SK-N-SH (cell line): ENCODE measurements around the gene UNC5CL. TPM values are rescaled to one million over a fixed set of nuclear protein-coding genes. Genes with fewer than 3 reads are reported as not detected.

ENCODE experiments used
- CTCF ChIA-PET: fragments of 300-600, 350-600 bp; formaldehyde crosslinking; extraction: SDS; loops from one replicate; lab custom pipeline; 2021; lab: Yijun Ruan, JAX
- POLR2A ChIA-PET: fragments of 350-600 bp; sonication (Branson Sonifier 250); formaldehyde crosslinking; extraction: SDS; loops from one replicate; lab custom pipeline; 2020; ENCODE audit warnings: antibody characterized with exemption, inconsistent platforms; lab: Yijun Ruan, JAX
- DNase-seq: peaks from one replicate; pipeline ENCODE4 v3.0.0; 2012
- H2AFZ ChIP-seq: fragments of 200-600 bp; sonication (generic); 2 replicates; pipeline ENCODE4 v1.8.1; 2016; ENCODE audit warnings: antibody characterized with exemption, mild to moderate bottlenecking, low read depth
- H3F3A ChIP-seq: fragments of 200-600 bp; sonication (generic); replicated peaks from 2 replicates; pipeline ENCODE3; 2016; ENCODE audit warnings: antibody characterized with exemption, mild to moderate bottlenecking; ENCODE audit not compliant: insufficient read depth
- H3K27ac ChIP-seq, 2 experiments: fragments of 200-500 bp in 1 of 2; fragments of 200-600 bp in 1 of 2; sonication (Bioruptor generic) in 1 of 2; sonication (generic), shearing (Covaris generic) in 1 of 2; 2 replicates each; pipeline versions ENCODE4 v1.5.1 to v1.6.1; 2014 to 2016; ENCODE audit warnings: low read depth in 2 of 2, inconsistent platforms in 1 of 2, low read length in 1 of 2, mild to moderate bottlenecking in 1 of 2, mixed read lengths in 1 of 2
- H3K27me3 ChIP-seq: fragments of 200-600 bp; sonication (generic), shearing (Covaris generic); 2 replicates; pipeline ENCODE4 v1.6.1; 2016; ENCODE audit warnings: mixed run types; ENCODE audit not compliant: insufficient read depth
- H3K36me3 ChIP-seq, 2 experiments: fragments of 200-500 bp in 1 of 2; fragments of 200-600 bp in 1 of 2; sonication (Bioruptor generic) in 1 of 2; sonication (generic) in 1 of 2; replicated peaks in 1 of 2; 2 replicates each; pipeline versions ENCODE3 to v1.5.1; 2014 to 2016; ENCODE audit warnings: low read length in 1 of 2, mild to moderate bottlenecking in 1 of 2; ENCODE audit not compliant: insufficient read depth in 2 of 2, control insufficient read depth in 1 of 2
- H3K4me1 ChIP-seq, 2 experiments: fragments of 200-500 bp in 1 of 2; fragments of 200-600 bp in 1 of 2; sonication (Bioruptor generic) in 1 of 2; sonication (generic), shearing (Covaris generic) in 1 of 2; 2 replicates each; pipeline versions ENCODE4 v1.5.1 to v1.6.1; 2014 to 2016; ENCODE audit warnings: low read depth in 1 of 2, low read length in 1 of 2, mixed run types in 1 of 2; ENCODE audit not compliant: insufficient read depth in 2 of 2, control insufficient read depth in 1 of 2
- H3K4me2 ChIP-seq: fragments of 200-600 bp; sonication (generic), shearing (Covaris generic); 2 replicates; pipeline ENCODE4 v1.6.1; 2017; ENCODE audit warnings: mixed run types
- H3K4me3 ChIP-seq, 2 experiments: fragments of 200-500 bp in 1 of 2; fragments of 200-600 bp in 1 of 2; sonication (Bioruptor generic) in 1 of 2; sonication (generic), shearing (Covaris generic) in 1 of 2; 2 replicates each; pipeline versions ENCODE4 v1.5.1 to v1.8.1; 2014 to 2016; ENCODE audit warnings: low read depth in 2 of 2, inconsistent platforms in 1 of 2, low read length in 1 of 2, mild to moderate bottlenecking in 1 of 2, mixed read lengths in 1 of 2, moderate library complexity in 1 of 2
- H3K79me2 ChIP-seq: fragments of 200-600 bp; sonication (generic); 2 replicates; pipeline ENCODE4 v1.8.1; 2017; ENCODE audit warnings: mild to moderate bottlenecking; ENCODE audit not compliant: insufficient read depth
- H3K9ac ChIP-seq: fragments of 200-600 bp; sonication (generic); 2 replicates; pipeline ENCODE4 v1.6.1; 2017; ENCODE audit warnings: mixed run types
- H3K9me2 ChIP-seq: fragments of 200-600 bp; sonication (generic); 2 replicates; pipeline ENCODE4 v1.6.1; 2017; ENCODE audit warnings: mixed run types
- H3K9me3 ChIP-seq: fragments of 200-600 bp; sonication (generic); 2 replicates; pipeline ENCODE4 v1.6.1; 2017; ENCODE audit warnings: mixed run types, mild to moderate bottlenecking, moderate library complexity
- H4K20me1 ChIP-seq: fragments of 200-600 bp; sonication (generic); 2 replicates; pipeline ENCODE4 v1.6.1; 2017; ENCODE audit warnings: mild to moderate bottlenecking, mixed run types; ENCODE audit not compliant: insufficient read depth
- ELF1 ChIP-seq: IDR thresholded peaks from 2 replicates; pipeline ENCODE4 v1.4.0; 2012
- FOXM1 ChIP-seq: IDR thresholded peaks from 2 replicates; pipeline ENCODE4 v1.4.0; 2012; ENCODE audit warnings: low read depth, mild to moderate bottlenecking
- MXI1 ChIP-seq: IDR thresholded peaks from 2 replicates; pipeline ENCODE4 v1.6.1; 2012; ENCODE audit warnings: mild to moderate bottlenecking, low read depth, low read length, improper control_type of control experiment
- NFIC ChIP-seq: IDR thresholded peaks from 2 replicates; pipeline ENCODE4 v1.4.0; 2012; ENCODE audit warnings: borderline replicate concordance
- RAD21 ChIP-seq: IDR thresholded peaks from 2 replicates; pipeline ENCODE4 v1.6.1; 2012; ENCODE audit warnings: mild to moderate bottlenecking, low read length
- SMC3 ChIP-seq: IDR thresholded peaks from 2 replicates; pipeline ENCODE4 v1.6.1; 2012; ENCODE audit warnings: low read depth, low read length, improper control_type of control experiment
- TCF12 ChIP-seq: IDR thresholded peaks from 2 replicates; pipeline ENCODE4 v1.4.0; 2012
- YY1 ChIP-seq: IDR thresholded peaks from 2 replicates; pipeline ENCODE4 v1.4.0; 2012; ENCODE audit warnings: low read depth, mild to moderate bottlenecking
- WGBS: methylation state at CpG from one replicate; pipeline ENCODE4 v1.1.6; 2017; ENCODE audit warnings: low lambda C conversion rate; 5-methylcytosine and 5-hydroxymethylcytosine counted together
- polyA plus RNA-seq, 3 experiments: library from polyadenylated mRNA; depleted of rRNA; stranded (reverse); fragments of >200 nt; gene quantifications; 2 replicates each; pipeline ENCODE4 v1.2.3, GENCODE V29; 2012
- TF ChIP-seq, protein P1 (sequence below): fragments of 200-600 bp; sonication (generic); IDR thresholded peaks from 2 replicates; pipeline ENCODE4 v1.6.1; 2017; ENCODE audit warnings: antibody characterized with exemption, mild to moderate bottlenecking, moderate library complexity
- TF ChIP-seq, protein P2 (sequence below): IDR thresholded peaks from 2 replicates; pipeline ENCODE4 v1.4.0; 2012; ENCODE audit warnings: low read depth, borderline replicate concordance
- TF ChIP-seq, protein P3 (sequence below): IDR thresholded peaks from 2 replicates; pipeline ENCODE4 v1.4.0; 2012; ENCODE audit warnings: low read depth

The UNC5CL gene, protein sequence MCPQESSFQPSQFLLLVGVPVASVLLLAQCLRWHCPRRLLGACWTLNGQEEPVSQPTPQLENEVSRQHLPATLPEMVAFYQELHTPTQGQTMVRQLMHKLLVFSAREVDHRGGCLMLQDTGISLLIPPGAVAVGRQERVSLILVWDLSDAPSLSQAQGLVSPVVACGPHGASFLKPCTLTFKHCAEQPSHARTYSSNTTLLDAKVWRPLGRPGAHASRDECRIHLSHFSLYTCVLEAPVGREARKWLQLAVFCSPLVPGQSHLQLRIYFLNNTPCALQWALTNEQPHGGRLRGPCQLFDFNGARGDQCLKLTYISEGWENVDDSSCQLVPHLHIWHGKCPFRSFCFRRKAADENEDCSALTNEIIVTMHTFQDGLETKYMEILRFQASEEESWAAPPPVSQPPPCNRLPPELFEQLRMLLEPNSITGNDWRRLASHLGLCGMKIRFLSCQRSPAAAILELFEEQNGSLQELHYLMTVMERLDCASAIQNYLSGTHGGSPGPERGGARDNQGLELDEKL
- 0.10 TPM in 2 replicates for polyA plus RNA-seq (2012; rRNA removed)
- 0.05 and 0.08 TPM in 2 replicates for polyA plus RNA-seq (2012; cell fraction: cytosol; rRNA removed)
- polyA plus RNA-seq (2012; cell fraction: nucleus; rRNA removed): 1.1 and 1.2 TPM in 2 replicates

DNA sequence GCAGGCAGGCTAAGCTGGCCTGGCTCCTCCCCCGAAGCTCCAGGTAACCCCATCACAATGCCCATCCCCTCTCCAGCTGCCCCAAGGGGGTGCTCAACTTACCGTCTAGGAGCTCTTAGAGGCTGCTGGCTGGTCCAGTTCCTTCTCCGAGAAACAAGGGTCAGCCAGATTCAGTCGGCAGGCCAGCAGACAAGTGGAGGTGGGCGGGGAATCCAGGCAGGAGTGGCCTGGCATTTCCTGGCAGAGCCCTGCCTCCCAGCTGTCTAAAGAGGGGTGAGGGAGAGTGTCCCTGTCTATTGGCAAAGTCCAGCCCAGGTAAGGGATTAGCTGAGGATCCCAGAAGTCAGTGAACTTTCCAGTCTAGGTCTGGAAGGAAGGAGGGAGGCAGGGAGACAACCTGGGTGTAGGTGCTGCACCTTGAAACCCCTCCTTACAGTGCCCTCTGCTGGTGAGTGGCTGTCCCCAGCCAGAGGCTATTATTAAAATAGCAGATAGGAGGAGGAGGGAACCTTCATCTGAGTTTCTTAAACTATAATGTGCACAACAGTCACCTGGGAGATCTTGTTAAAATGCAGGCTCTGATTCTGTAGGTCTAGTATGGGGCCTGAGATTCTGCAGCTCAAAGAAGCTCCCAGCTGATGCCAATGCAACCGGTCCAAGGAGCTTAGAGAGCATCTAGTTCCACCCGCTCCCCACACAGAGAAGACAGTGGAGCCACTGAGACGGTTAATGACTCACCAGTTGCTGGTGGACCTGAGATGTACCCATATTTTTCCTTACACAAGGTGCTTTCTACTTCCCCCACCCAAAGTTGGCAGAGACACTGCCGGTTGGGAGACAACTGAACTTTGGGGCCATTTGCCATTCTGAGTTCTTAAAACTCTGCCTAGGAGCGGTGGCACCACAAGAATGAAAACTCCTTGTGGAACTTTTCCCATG is at the start of gene UNC5CL:
UNC5CL (minus strand) TSS at position 162 of the 939 bp plus-strand sequence. CDS start 4,147 bp downstream, outside the sequence.
- H3F3A ChIP-seq: no peaks in the 10 kb centered on the region
- H3K4me1 ChIP-seq: no peaks in the 10 kb centered on the region; a peak in 1 of 4 replicates
- WGBS: 72% methylated on average over 8 of the region's 10 CpGs
- no peak within 1 kb of the TSS for H3K27ac ChIP-seq
- H4K20me1 ChIP-seq: no peaks in the 10 kb centered on the region
- ChIA-PET CTCF (interaction anchor here (1.3 to 4.2 kb wide), 7 partner anchors 11 to 1058 kb away, joined by 3 to 30 read pairs (median 4); partner anchors contain the start of gene APOBEC2), POLR2A (interaction anchor here (1.3 kb wide), 1 partner anchor 9 kb away, joined by 5 read pairs; no protein-coding TSS in a partner anchor)
- no peaks in the 10 kb centered on the region for H3K27me3 ChIP-seq
- H2AFZ ChIP-seq: no peak within 1 kb of the TSS
- no peaks in the 10 kb centered on the region for H3K9me3 ChIP-seq
- no peaks in the 10 kb centered on the region for H3K9me2 ChIP-seq
- no peaks in the 10 kb centered on the region for H3K36me3 ChIP-seq
- no peak within 1 kb of the TSS for H3K4me3 ChIP-seq
- no peak within 1 kb of the TSS for H3K9ac ChIP-seq
- H3K79me2 ChIP-seq: no peaks in the 10 kb centered on the region
- TF ChIP-seq YY1 (no peak), RAD21 (0 out of 2 replicates have a peak, but pooled peaks have one; percentile 15), MXI1 (no peak)
- TF ChIP-seq, protein P1, sequence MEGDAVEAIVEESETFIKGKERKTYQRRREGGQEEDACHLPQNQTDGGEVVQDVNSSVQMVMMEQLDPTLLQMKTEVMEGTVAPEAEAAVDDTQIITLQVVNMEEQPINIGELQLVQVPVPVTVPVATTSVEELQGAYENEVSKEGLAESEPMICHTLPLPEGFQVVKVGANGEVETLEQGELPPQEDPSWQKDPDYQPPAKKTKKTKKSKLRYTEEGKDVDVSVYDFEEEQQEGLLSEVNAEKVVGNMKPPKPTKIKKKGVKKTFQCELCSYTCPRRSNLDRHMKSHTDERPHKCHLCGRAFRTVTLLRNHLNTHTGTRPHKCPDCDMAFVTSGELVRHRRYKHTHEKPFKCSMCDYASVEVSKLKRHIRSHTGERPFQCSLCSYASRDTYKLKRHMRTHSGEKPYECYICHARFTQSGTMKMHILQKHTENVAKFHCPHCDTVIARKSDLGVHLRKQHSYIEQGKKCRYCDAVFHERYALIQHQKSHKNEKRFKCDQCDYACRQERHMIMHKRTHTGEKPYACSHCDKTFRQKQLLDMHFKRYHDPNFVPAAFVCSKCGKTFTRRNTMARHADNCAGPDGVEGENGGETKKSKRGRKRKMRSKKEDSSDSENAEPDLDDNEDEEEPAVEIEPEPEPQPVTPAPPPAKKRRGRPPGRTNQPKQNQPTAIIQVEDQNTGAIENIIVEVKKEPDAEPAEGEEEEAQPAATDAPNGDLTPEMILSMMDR: peak; percentile 63
- no peak within 1 kb of the TSS for H3K4me2 ChIP-seq
- DNase-seq: peak; percentile 45

DNA sequence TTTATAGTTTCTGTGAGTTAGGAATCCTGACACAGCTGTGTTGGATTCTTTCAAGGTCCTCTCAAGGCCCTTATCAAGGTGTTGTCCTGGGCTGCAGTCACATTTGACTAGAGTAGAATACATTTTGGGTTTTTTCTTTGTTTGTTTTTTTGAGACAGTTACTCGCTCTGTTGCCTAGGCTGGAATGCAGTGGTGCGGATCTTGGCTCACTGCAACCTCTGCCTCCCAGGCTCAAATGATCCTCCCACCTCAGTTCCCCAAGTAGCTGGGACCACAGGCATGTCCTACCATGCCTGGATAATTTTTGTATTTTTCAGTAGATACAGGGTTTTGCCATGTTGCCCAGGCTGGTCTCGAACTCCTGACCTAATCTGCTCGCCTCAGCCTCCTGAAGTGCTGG is 49.4 kb upstream of the UNC5CL start:
- no peak overlapping the region for H3K4me3 ChIP-seq
- no peak overlapping the region for H3K4me2 ChIP-seq
- no peaks in the 10 kb centered on the region for H3K9me2 ChIP-seq
- DNase-seq: no peak
- H2AFZ ChIP-seq: no peak overlapping the region
- no peaks in the 10 kb centered on the region for H3K9me3 ChIP-seq
- ChIA-PET POLR2A (no interaction called here), CTCF (interaction anchor here (1.2 to 1.5 kb wide), 2 partner anchors 12 to 94 kb away, joined by 4 read pairs; no protein-coding TSS in a partner anchor)
- H3K9ac ChIP-seq: no peak overlapping the region
- 95% methylated on average over 4 of the region's 4 CpGs for WGBS
- H3K79me2 ChIP-seq: peaks cover 33% of the 10 kb centered on the region; the same call in 1 of the 2 replicates
- H3K27me3 ChIP-seq: no peaks in the 10 kb centered on the region
- H3K27ac ChIP-seq: no peak overlapping the region
- peaks cover 7% of the 10 kb centered on the region; the same call in 1 of the 2 replicates for H4K20me1 ChIP-seq
- H3K36me3 ChIP-seq: peaks cover 81 to 90% of the 10 kb centered on the region in 2 experiments
- H3K4me1 ChIP-seq: no peaks in the 10 kb centered on the region
- H3F3A ChIP-seq: no peaks in the 10 kb centered on the region
- TF ChIP-seq, protein P1: no peak
- TF ChIP-seq ELF1: no peak
- TF ChIP-seq, protein P2, sequence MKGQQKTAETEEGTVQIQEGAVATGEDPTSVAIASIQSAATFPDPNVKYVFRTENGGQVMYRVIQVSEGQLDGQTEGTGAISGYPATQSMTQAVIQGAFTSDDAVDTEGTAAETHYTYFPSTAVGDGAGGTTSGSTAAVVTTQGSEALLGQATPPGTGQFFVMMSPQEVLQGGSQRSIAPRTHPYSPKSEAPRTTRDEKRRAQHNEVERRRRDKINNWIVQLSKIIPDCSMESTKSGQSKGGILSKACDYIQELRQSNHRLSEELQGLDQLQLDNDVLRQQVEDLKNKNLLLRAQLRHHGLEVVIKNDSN: no peak
- TF ChIP-seq, protein P3, sequence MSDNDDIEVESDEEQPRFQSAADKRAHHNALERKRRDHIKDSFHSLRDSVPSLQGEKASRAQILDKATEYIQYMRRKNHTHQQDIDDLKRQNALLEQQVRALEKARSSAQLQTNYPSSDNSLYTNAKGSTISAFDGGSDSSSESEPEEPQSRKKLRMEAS: no peak
- TF ChIP-seq NFIC: no peak
- TF ChIP-seq FOXM1: no peak
- no peak for TF ChIP-seq SMC3
- TF ChIP-seq TCF12: no peak
- TF ChIP-seq, all 33 proteins: peak for 0
